NCI-H128 (cell line): ENCODE results near the gene NLRP6.
"Not testable (repeated sequence)": the region's sequence is repeated elsewhere in the genome, so short reads cannot be mapped to it uniquely, and the experiment has no call there.

ENCODE experiments used
- DNase-seq: peaks from one replicate; lab custom pipeline; 2025; ENCODE audit not compliant: unreplicated experiment; lab: John Stamatoyannopoulos, UW

The NLRP6 gene

GRCh38 chr11:306645-307371 is 28.6 kb downstream of the NLRP6 start:
- DNase-seq, result no peak

GRCh38 chr11:307766-308708 is 29.8 kb downstream of the NLRP6 start, which contains the start of gene IFITM2:
IFITM2 (plus strand) TSS chr11:307816; CDS start chr11:308193, 377 bp downstream.
- DNase-seq, result not testable (repeated sequence)

- not testable (repeated sequence) for DNase-seq
These were observed 30.8 kb downstream of the NLRP6 start for GRCh38 chr11:308740-309665.

GRCh38 chr11:309979-310572 is 31.9 kb downstream of the NLRP6 start:
- DNase-seq, result not testable (repeated sequence)

GRCh38 chr11:311013-311748 is 33.0 kb downstream of the NLRP6 start:
- not testable (repeated sequence) for DNase-seq

GRCh38 chr11:312092-312816 is 34.0 kb downstream of the NLRP6 start:
- no peak for DNase-seq

- no peak for DNase-seq
These were observed 35.1 kb downstream of the NLRP6 start for GRCh38 chr11:313304-313786.

GRCh38 chr11:313787-314553 is 35.8 kb downstream of the NLRP6 start, which contains the start of gene IFITM1:
IFITM1 (plus strand) TSS chr11:314040; CDS start chr11:314171, 131 bp downstream.
- DNase-seq, result no peak

GRCh38 chr11:314554-314875 is 36.3 kb downstream of the NLRP6 start:
- not testable (repeated sequence) for DNase-seq

- DNase-seq, result no peak
These were observed 36.9 kb downstream of the NLRP6 start for GRCh38 chr11:315051-315481.

GRCh38 chr11:315516-315994 is 37.3 kb downstream of the NLRP6 start:
- no peak for DNase-seq

GRCh38 chr11:316031-316701 is 38.0 kb downstream of the NLRP6 start:
- no peak for DNase-seq

GRCh38 chr11:316891-317301 is 38.7 kb downstream of the NLRP6 start:
- DNase-seq, result no peak

GRCh38 chr11:317668-318404 is 39.6 kb downstream of the NLRP6 start:
- DNase-seq, result not testable (repeated sequence)

GRCh38 chr11:318405-319120 is 40.4 kb downstream of the NLRP6 start:
- not testable (repeated sequence) for DNase-seq
